Parathyroid adenoma (tissue), 2 donors: ENCODE results near the gene NRP2.

Experiments used
- H2AFZ ChIP-seq: fragments of 300-600 bp; sonication (generic); one replicate; pipeline ENCODE4 v1.7.0; 2017; ENCODE audit warnings: antibody characterized with exemption, mild to moderate bottlenecking
- H3K27ac ChIP-seq: fragments of 300-600 bp; sonication (generic); one replicate; pipeline ENCODE4 v1.7.0; 2017
- H3K27me3 ChIP-seq: fragments of 300-600 bp; sonication (generic); one replicate; pipeline ENCODE4 v1.7.0; 2017; ENCODE audit warnings: low read length; ENCODE audit not compliant: control insufficient read depth, insufficient read depth
- H3K36me3 ChIP-seq: fragments of 300-600 bp; sonication (generic); one replicate; pipeline ENCODE4 v1.7.0; 2017; ENCODE audit warnings: low read length; ENCODE audit not compliant: control insufficient read depth, insufficient read depth
- H3K4me1 ChIP-seq: fragments of 300-600 bp; sonication (generic); one replicate; pipeline ENCODE4 v1.7.0; 2017; ENCODE audit warnings: control low read depth
- H3K4me2 ChIP-seq: fragments of 300-600 bp; sonication (generic); one replicate; pipeline ENCODE4 v1.7.0; 2017; ENCODE audit warnings: low read length
- H3K4me3 ChIP-seq: fragments of 300-600 bp; sonication (generic); one replicate; pipeline ENCODE4 v1.7.0; 2017; ENCODE audit warnings: low read depth, low read length
- H3K79me2 ChIP-seq: fragments of 300-600 bp; sonication (generic); one replicate; pipeline ENCODE4 v1.7.0; 2017; ENCODE audit warnings: control low read depth
- H3K9ac ChIP-seq: fragments of 300-600 bp; sonication (generic); one replicate; pipeline ENCODE4 v1.7.0; 2017; ENCODE audit warnings: mild to moderate bottlenecking
- H3K9me3 ChIP-seq: fragments of 300-600 bp; sonication (generic); one replicate; pipeline ENCODE4 v1.7.0; 2017; ENCODE audit warnings: low read length; ENCODE audit not compliant: control insufficient read depth
- TF ChIP-seq, protein P1 (sequence below): fragments of 300-600 bp; sonication (generic); IDR thresholded peaks from one replicate; pipeline ENCODE4 v1.7.0; 2017; ENCODE audit warnings: antibody characterized with exemption, mild to moderate bottlenecking
- donor health status: primary hyperparathyroidism.

Gene NRP2

GRCh38 chr2:205699515-205700289, 17.4 kb downstream of the NRP2 start:
- H3K27me3 ChIP-seq, result no peaks in the 10 kb centered on the region
- H3K79me2 ChIP-seq, result no peaks in the 10 kb centered on the region
- H3K9me3 ChIP-seq, result no peaks in the 10 kb centered on the region
- H3K9ac ChIP-seq, result no peak overlapping the region
- H3K36me3 ChIP-seq, result no peaks in the 10 kb centered on the region
- no peak overlapping the region for H3K4me2 ChIP-seq
- no peak overlapping the region for H3K27ac ChIP-seq
- H3K4me1 ChIP-seq, result peaks cover 2% of the 10 kb centered on the region
- H2AFZ ChIP-seq, result no peak overlapping the region
- no peak overlapping the region for H3K4me3 ChIP-seq
- TF ChIP-seq, protein P1, sequence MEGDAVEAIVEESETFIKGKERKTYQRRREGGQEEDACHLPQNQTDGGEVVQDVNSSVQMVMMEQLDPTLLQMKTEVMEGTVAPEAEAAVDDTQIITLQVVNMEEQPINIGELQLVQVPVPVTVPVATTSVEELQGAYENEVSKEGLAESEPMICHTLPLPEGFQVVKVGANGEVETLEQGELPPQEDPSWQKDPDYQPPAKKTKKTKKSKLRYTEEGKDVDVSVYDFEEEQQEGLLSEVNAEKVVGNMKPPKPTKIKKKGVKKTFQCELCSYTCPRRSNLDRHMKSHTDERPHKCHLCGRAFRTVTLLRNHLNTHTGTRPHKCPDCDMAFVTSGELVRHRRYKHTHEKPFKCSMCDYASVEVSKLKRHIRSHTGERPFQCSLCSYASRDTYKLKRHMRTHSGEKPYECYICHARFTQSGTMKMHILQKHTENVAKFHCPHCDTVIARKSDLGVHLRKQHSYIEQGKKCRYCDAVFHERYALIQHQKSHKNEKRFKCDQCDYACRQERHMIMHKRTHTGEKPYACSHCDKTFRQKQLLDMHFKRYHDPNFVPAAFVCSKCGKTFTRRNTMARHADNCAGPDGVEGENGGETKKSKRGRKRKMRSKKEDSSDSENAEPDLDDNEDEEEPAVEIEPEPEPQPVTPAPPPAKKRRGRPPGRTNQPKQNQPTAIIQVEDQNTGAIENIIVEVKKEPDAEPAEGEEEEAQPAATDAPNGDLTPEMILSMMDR, result no peak

GRCh38 chr2:205700331-205701132, 18.2 kb downstream of the NRP2 start:
- H3K27me3 ChIP-seq, result no peaks in the 10 kb centered on the region
- no peak overlapping the region for H3K27ac ChIP-seq
- no peaks in the 10 kb centered on the region for H3K9me3 ChIP-seq
- no peak overlapping the region for H3K4me2 ChIP-seq
- H3K4me1 ChIP-seq, result peaks cover 2% of the 10 kb centered on the region
- H2AFZ ChIP-seq, result no peak overlapping the region
- TF ChIP-seq, protein P1, result no peak
- no peaks in the 10 kb centered on the region for H3K79me2 ChIP-seq
- H3K9ac ChIP-seq, result no peak overlapping the region
- H3K4me3 ChIP-seq, result no peak overlapping the region
- no peaks in the 10 kb centered on the region for H3K36me3 ChIP-seq

DNA sequence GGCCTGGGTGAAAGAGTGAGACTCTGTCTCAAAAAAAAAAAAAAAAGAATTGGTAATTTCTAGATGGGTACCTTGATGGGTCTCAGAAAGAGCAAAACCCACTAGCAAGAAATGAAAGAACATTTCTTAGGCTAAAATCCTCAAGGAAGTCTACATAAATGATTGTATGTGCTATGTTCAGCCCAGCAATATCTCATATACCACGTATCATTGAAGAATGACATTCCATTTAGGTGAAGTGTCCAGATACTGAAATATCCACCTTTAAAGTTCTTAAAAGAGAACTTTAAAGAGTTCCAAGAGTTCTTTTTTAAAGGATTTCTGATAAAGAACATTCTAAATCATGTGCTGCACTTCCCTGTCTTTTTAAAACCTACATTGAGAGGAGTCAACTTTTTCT, 19.2 kb downstream of the NRP2 start:
- Histone ChIP-seq H3K4me2 (no peak overlapping the region), H3K27ac (no peak overlapping the region), H2AFZ (no peak overlapping the region), H3K36me3 (no peaks in the 10 kb centered on the region), H3K27me3 (no peaks in the 10 kb centered on the region), H3K9me3 (no peaks in the 10 kb centered on the region), H3K4me1 (peaks cover 2% of the 10 kb centered on the region), H3K9ac (no peak overlapping the region), H3K4me3 (no peak overlapping the region), H3K79me2 (no peaks in the 10 kb centered on the region)
- TF ChIP-seq, protein P1, result no peak

DNA sequence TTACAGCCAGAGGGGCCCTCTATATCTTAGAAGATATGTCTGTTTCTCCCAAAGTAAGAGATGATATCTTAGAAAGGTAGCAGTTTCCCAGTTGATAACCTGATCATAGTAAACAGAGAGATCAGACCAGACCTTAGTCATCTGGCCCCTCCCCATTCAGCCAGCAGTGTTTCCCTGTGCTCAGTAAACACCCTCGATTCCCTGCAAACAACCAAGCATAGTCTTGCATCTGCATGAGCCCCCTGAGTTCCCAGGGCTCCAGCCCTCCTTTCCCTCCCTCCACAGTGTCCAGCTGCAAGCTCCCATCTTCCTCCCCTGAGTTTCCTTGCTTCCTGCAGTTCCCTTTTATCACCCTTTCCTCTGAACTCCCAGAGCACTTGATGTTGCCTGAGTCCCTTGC, 20.3 kb downstream of the NRP2 start:
- peaks cover 2% of the 10 kb centered on the region for H3K4me1 ChIP-seq
- no peaks in the 10 kb centered on the region for H3K27me3 ChIP-seq
- TF ChIP-seq, protein P1, result no peak
- no peaks in the 10 kb centered on the region for H3K36me3 ChIP-seq
- no peak overlapping the region for H3K9ac ChIP-seq
- no peak overlapping the region for H2AFZ ChIP-seq
- no peaks in the 10 kb centered on the region for H3K79me2 ChIP-seq
- H3K9me3 ChIP-seq, result no peaks in the 10 kb centered on the region
- no peak overlapping the region for H3K4me2 ChIP-seq
- H3K4me3 ChIP-seq, result no peak overlapping the region
- no peak overlapping the region for H3K27ac ChIP-seq
